Neural cell (in vitro differentiated cells): ENCODE measurements around the gene CDC25B.

Experiments used
- CTCF ChIP-seq: fragments of 450-650 bp; IDR thresholded peaks from 2 replicates; pipeline ENCODE4 v1.5.1; 2014; ENCODE audit warnings: antibody characterized with exemption, mild to moderate bottlenecking, moderate library complexity; ENCODE audit not compliant: poor library complexity, severe bottlenecking
- EP300 ChIP-seq: fragments of 450-650 bp; conservative IDR thresholded peaks from 2 replicates; pipeline ENCODE4 v1.6.1; 2014; ENCODE audit warnings: antibody characterized with exemption, mild to moderate bottlenecking, moderate library complexity; ENCODE audit not compliant: poor library complexity, severe bottlenecking
- EZH2 ChIP-seq: fragments of 200-600, 300-800 bp; shearing (Covaris generic), sonication (generic); IDR thresholded peaks from 2 replicates; pipeline ENCODE4 v1.6.1; 2014; ENCODE audit warnings: antibody characterized with exemption, low read length, borderline replicate concordance, mild to moderate bottlenecking; ENCODE audit not compliant: insufficient read depth, poor library complexity, severe bottlenecking
- MXI1 ChIP-seq: fragments of 450-650 bp; conservative IDR thresholded peaks from 2 replicates; pipeline ENCODE4 v1.6.1; 2014; ENCODE audit warnings: antibody characterized with exemption, mild to moderate bottlenecking; ENCODE audit not compliant: poor library complexity, severe bottlenecking
- POLR2AphosphoS5 ChIP-seq: IDR thresholded peaks from 2 replicates; pipeline ENCODE4 v1.6.1; 2012
- RAD21 ChIP-seq: fragments of 450-650 bp; conservative IDR thresholded peaks from 2 replicates; pipeline ENCODE4 v1.6.1; 2014; ENCODE audit warnings: antibody characterized with exemption, mild to moderate bottlenecking, moderate library complexity

DNA sequence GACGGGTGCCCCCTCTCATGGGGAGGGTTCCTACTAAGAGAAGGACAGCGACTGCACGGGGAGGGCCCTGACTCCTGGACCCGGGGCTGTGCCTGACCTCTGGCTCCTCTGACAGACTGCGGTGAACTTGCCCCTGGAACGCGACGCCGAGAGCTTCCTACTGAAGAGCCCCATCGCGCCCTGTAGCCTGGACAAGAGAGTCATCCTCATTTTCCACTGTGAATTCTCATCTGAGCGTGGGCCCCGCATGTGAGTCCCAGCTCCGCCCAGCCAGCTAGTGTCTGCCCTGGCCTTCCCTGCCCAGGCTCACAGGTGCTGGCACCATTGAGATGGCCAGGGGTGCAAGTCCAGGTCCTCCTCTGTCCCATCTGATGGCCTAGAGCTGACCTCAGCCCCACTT lies 7.2 kb downstream of the CDC25B start:
- no peak for TF ChIP-seq MXI1
- TF ChIP-seq CTCF: no peak
- TF ChIP-seq RAD21: no peak
- TF ChIP-seq EP300: no peak
- no peak for TF ChIP-seq EZH2
- no peak for TF ChIP-seq POLR2AphosphoS5
